Endodermal cell (in vitro differentiated cells): ENCODE results near the gene GAA. TPM values are rescaled to one million over a fixed set of nuclear protein-coding genes. Genes with fewer than 3 reads are reported as not detected.

ENCODE experiments used
- DNase-seq: peaks from one replicate; pipeline ENCODE4 v3.0.0-alpha.2; 2017
- H3K27ac ChIP-seq: 2 replicates; pipeline ENCODE4 v1.5.1; 2013; ENCODE audit warnings: mild to moderate bottlenecking, low read depth, low read length, moderate library complexity
- H3K27me3 ChIP-seq: 2 replicates; pipeline ENCODE4 v1.6.1; 2013; ENCODE audit warnings: mild to moderate bottlenecking, low read length, moderate library complexity; ENCODE audit not compliant: insufficient read depth, control insufficient read depth, poor library complexity, severe bottlenecking
- H3K36me3 ChIP-seq: 2 replicates; pipeline ENCODE4 v1.7.0; 2013; ENCODE audit warnings: mild to moderate bottlenecking, low read length, moderate library complexity; ENCODE audit not compliant: control insufficient read depth, insufficient read depth
- H3K4me1 ChIP-seq: one replicate; pipeline ENCODE4 v1.7.0; 2013; ENCODE audit warnings: low read length; ENCODE audit not compliant: control insufficient read depth, insufficient read depth
- H3K4me3 ChIP-seq: 2 replicates; pipeline ENCODE4 v1.5.1; 2013; ENCODE audit warnings: mild to moderate bottlenecking, low read length, moderate library complexity
- H3K9ac ChIP-seq: 2 replicates; pipeline ENCODE4 v1.6.1; 2013; ENCODE audit warnings: mild to moderate bottlenecking, low read length, moderate library complexity; ENCODE audit not compliant: poor library complexity, severe bottlenecking; ENCODE audit errors: extremely low read depth
- H3K9me3 ChIP-seq: 2 replicates; pipeline ENCODE4 v1.6.1; 2013; ENCODE audit warnings: mild to moderate bottlenecking, low read length, moderate library complexity; ENCODE audit not compliant: control insufficient read depth
- H3K27ac Mint-ChIP-seq: 2 replicates; pipeline ENCODE4 v1.8.0; 2020; ENCODE audit warnings: mixed read lengths
- H3K27me3 Mint-ChIP-seq: 2 replicates; pipeline ENCODE4 v1.8.0; 2021; ENCODE audit warnings: mild to moderate bottlenecking, mixed read lengths; ENCODE audit not compliant: insufficient read depth
- H3K36me3 Mint-ChIP-seq: 2 replicates; pipeline ENCODE4 v1.8.0; 2020; ENCODE audit warnings: low read depth, mixed read lengths
- H3K4me1 Mint-ChIP-seq: 2 replicates; pipeline ENCODE4 v1.8.0; 2020; ENCODE audit warnings: mixed read lengths
- H3K4me3 Mint-ChIP-seq: 2 replicates; pipeline ENCODE4 v1.8.0; 2020; ENCODE audit warnings: mild to moderate bottlenecking, moderate library complexity, mixed read lengths
- H3K9me3 Mint-ChIP-seq: 2 replicates; pipeline ENCODE4 v1.8.0; 2020; ENCODE audit warnings: mild to moderate bottlenecking, mixed read lengths
- WGBS, 2 experiments: methylation state at CpG; one replicate each; pipeline versions ENCODE4 v1.1.5 to v1.1.7; 2013; ENCODE audit warnings: missing lambda C conversion rate in 2 of 2, mixed read lengths in 1 of 2; ENCODE audit not compliant: insufficient coverage in 1 of 2, insufficient read length in 1 of 2; 5-methylcytosine and 5-hydroxymethylcytosine counted together
- total RNA-seq, 2 donors: library from RNA; stranded (reverse); fragmentation: NEBNext Ultra II Directional in 1 of 2; extraction: Animal tissue kit (Norgen Biotek cat#: 25700) in 1 of 2; gene quantifications; 2 replicates in 1 of 2; 3 replicates in 1 of 2; pipeline ENCODE4 v1.2.1, GENCODE V29; 2021
- TF ChIP-seq, protein P1 (sequence below): fragments of 200-600 bp; sonication (generic); conservative IDR thresholded peaks from 2 replicates; pipeline ENCODE4 v1.5.0; 2021; ENCODE audit warnings: antibody characterized with exemption, mild to moderate bottlenecking

Gene GAA
- total RNA-seq, 2 donors from 2014 or later = 46.4 to 72.3 TPM

DNA sequence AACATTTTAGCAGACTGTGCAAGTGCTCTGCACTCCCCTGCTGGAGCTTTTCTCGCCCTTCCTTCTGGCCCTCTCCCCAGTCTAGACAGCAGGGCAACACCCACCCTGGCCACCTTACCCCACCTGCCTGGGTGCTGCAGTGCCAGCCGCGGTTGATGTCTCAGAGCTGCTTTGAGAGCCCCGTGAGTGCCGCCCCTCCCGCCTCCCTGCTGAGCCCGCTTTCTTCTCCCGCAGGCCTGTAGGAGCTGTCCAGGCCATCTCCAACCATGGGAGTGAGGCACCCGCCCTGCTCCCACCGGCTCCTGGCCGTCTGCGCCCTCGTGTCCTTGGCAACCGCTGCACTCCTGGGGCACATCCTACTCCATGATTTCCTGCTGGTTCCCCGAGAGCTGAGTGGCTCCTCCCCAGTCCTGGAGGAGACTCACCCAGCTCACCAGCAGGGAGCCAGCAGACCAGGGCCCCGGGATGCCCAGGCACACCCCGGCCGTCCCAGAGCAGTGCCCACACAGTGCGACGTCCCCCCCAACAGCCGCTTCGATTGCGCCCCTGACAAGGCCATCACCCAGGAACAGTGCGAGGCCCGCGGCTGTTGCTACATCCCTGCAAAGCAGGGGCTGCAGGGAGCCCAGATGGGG lies 3.1 kb downstream of the GAA start:
- no peak overlapping the region for H3K4me3 Mint-ChIP-seq
- no peaks in the 10 kb centered on the region for H3K36me3 Mint-ChIP-seq
- H3K27ac ChIP-seq = no peak overlapping the region
- H3K27me3 ChIP-seq = no peaks in the 10 kb centered on the region
- H3K9me3 Mint-ChIP-seq = no peaks in the 10 kb centered on the region
- TF ChIP-seq, protein P1, sequence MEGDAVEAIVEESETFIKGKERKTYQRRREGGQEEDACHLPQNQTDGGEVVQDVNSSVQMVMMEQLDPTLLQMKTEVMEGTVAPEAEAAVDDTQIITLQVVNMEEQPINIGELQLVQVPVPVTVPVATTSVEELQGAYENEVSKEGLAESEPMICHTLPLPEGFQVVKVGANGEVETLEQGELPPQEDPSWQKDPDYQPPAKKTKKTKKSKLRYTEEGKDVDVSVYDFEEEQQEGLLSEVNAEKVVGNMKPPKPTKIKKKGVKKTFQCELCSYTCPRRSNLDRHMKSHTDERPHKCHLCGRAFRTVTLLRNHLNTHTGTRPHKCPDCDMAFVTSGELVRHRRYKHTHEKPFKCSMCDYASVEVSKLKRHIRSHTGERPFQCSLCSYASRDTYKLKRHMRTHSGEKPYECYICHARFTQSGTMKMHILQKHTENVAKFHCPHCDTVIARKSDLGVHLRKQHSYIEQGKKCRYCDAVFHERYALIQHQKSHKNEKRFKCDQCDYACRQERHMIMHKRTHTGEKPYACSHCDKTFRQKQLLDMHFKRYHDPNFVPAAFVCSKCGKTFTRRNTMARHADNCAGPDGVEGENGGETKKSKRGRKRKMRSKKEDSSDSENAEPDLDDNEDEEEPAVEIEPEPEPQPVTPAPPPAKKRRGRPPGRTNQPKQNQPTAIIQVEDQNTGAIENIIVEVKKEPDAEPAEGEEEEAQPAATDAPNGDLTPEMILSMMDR = no peak
- H3K9me3 ChIP-seq = no peaks in the 10 kb centered on the region
- no peak overlapping the region for H3K4me3 ChIP-seq
- no peaks in the 10 kb centered on the region for H3K4me1 ChIP-seq
- 85 to 89% methylated on average over 7 to 26 of the region's 26 CpGs for WGBS, 2 experiments
- H3K27me3 Mint-ChIP-seq = peaks cover 7% of the 10 kb centered on the region
- peaks cover 16% of the 10 kb centered on the region for H3K4me1 Mint-ChIP-seq
- DNase-seq = peak; percentile 60
- H3K9ac ChIP-seq = no peak overlapping the region
- no peaks in the 10 kb centered on the region for H3K36me3 ChIP-seq
- no peak overlapping the region for H3K27ac Mint-ChIP-seq

DNA sequence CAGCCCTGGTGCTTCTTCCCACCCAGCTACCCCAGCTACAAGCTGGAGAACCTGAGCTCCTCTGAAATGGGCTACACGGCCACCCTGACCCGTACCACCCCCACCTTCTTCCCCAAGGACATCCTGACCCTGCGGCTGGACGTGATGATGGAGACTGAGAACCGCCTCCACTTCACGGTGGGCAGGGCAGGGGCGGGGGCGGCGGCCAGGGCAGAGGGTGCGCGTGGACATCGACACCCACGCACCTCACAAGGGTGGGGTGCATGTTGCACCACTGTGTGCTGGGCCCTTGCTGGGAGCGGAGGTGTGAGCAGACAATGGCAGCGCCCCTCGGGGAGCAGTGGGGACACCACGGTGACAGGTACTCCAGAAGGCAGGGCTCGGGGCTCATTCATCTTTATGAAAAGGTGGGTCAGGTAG lies 3.6 kb downstream of the GAA start:
- Histone ChIP-seq H3K9me3 (no peaks in the 10 kb centered on the region), H3K9ac (no peak overlapping the region), H3K27ac (no peak overlapping the region), H3K36me3 (no peaks in the 10 kb centered on the region), H3K4me3 (no peak overlapping the region), H3K4me1 (no peaks in the 10 kb centered on the region), H3K27me3 (no peaks in the 10 kb centered on the region)
- Mint-ChIP-seq H3K36me3 (no peaks in the 10 kb centered on the region), H3K4me1 (peaks cover 16% of the 10 kb centered on the region), H3K9me3 (no peaks in the 10 kb centered on the region), H3K4me3 (no peak overlapping the region), H3K27ac (no peak overlapping the region), H3K27me3 (peaks cover 6% of the 10 kb centered on the region)
- no peak for DNase-seq
- TF ChIP-seq, protein P1 = no peak
- 85 to 94% methylated on average over 7 to 18 of the region's 18 CpGs for WGBS, 2 experiments

DNA sequence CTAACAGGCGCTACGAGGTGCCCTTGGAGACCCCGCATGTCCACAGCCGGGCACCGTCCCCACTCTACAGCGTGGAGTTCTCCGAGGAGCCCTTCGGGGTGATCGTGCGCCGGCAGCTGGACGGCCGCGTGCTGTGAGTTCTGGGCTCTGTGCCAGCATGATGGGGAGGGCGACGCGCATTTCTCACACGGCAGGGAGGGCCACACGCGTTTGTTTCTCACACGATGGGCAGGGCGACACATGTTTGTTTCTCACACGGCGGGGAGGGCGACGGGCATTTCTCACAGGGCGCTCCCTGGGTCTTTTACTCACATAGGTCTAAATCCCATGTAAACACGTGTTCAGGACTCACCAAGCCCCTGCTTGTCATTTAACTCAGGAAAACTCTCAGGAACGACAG lies 4.4 kb downstream of the GAA start:
- H3K4me3 Mint-ChIP-seq = no peak overlapping the region
- no peak overlapping the region for H3K27ac ChIP-seq
- no peaks in the 10 kb centered on the region for H3K36me3 ChIP-seq
- no peak overlapping the region for H3K27ac Mint-ChIP-seq
- no peaks in the 10 kb centered on the region for H3K9me3 Mint-ChIP-seq
- WGBS, 2 experiments = 91 to 93% methylated on average over 21 to 29 of the region's 29 CpGs
- H3K27me3 ChIP-seq = no peaks in the 10 kb centered on the region
- no peaks in the 10 kb centered on the region for H3K36me3 Mint-ChIP-seq
- H3K9ac ChIP-seq = no peak overlapping the region
- peaks cover 2% of the 10 kb centered on the region for H3K27me3 Mint-ChIP-seq
- H3K4me1 ChIP-seq = no peaks in the 10 kb centered on the region
- peaks cover 15% of the 10 kb centered on the region for H3K4me1 Mint-ChIP-seq
- TF ChIP-seq, protein P1 = no peak
- no peak overlapping the region for H3K4me3 ChIP-seq
- H3K9me3 ChIP-seq = no peaks in the 10 kb centered on the region
- DNase-seq = no peak
